ENCODE results near the gene NRM.
"Not testable (repeated sequence)": the region's sequence is repeated elsewhere in the genome, so short reads cannot be mapped to it uniquely, and the experiment has no call there.

Gene NRM

DNA sequence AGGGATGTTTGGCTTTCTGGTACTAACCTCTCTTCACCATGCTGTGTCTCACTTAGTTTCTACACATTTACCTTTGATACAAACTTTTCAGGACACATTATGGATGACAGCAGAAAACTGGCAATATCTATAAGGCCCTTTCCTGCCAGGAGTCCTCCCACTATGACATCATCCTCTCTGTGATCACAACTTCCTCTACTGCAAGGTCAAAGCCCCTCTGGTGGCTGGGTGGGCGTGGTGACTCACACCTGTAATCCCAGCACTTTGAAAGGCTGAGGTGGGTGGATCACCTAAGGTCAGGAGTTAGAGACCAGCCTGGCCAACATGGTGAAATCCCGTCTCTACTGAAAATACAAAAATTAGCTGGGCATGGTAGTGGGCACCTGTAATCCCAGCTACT, 24.5 kb downstream of the NRM start:
- DNase-seq (ENCODE audit: low read depth), result not testable (repeated sequence)

DNA sequence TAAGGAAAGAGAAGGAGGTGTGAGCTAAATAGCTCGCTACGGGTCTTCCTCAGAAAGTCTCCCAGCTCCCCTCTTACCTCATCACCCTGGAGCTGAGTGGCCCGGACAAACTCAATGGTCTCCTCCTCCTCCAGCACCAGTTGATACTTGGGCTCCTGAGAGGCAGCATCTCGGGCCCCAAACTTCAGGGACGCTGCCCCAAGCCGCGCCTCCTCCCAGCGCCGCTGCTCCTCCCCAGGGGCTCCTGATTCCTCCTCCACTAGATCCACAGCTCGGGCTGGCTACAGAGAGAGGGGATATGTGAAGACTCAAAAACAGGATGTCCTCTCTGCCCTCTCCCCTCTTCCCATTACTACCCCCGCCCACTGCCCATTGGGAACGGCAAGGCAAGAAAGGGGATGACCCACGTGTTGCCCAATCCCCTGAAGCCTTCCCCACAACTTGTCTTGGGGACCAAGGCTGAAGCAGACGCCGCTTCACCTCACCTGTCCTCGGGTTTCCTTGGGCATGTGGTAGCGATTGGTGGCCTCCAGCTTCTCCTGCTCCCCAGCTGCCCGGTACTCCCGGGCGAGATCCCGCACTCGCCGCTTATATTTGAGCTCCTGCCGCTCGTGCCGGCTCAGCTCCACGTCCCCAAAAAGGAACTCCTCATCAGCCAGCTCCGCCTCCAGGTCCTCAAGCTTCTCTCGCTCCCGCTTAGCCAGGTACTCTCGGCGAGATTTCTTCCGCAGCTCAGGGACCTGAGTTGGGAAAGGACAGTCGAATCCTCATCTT, 25.6 kb downstream of the NRM start:
- no peak for DNase-seq (ENCODE audit: low read depth)

DNA sequence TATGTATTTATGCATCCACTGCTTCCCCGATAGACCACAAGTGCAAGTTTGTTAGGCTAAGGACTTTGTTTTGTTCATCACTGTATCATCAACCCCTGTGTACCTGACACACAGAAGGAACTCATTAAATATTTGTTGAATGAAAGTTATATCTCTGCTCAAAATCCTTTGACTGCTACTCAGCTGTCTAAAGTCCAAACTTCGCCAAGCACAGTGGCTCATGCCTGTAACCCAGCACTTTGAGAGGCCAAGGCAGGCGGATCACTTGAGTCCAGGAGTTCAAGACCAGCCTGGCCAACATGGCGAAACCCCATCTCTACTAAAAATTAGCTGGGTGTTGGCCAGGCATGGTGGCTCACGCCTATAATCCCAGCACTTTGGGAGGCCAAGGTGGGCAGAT, 32.9 kb downstream of the NRM start:
- DNase-seq (ENCODE audit: low read depth), result not testable (repeated sequence)

DNA sequence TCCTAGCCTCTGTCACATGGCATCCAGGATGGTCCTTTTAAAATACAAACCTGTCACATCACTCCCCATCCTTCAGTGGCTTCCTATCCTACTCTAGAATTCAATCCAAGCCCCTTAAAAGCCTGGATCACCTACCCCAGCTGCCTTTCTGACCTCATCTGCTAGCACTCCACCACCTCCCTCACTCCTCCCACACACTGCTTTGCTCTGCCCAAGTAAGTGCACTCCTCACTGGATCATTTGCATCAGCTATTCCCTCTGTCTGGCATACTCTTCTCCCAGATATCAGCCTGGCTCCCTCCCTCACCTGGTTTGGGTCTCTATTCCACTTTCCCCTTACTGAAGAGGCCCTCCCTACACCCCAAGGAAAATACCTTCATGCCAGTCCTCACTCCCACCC, 33.3 kb downstream of the NRM start:
- no peak for DNase-seq (ENCODE audit: low read depth)

DNA sequence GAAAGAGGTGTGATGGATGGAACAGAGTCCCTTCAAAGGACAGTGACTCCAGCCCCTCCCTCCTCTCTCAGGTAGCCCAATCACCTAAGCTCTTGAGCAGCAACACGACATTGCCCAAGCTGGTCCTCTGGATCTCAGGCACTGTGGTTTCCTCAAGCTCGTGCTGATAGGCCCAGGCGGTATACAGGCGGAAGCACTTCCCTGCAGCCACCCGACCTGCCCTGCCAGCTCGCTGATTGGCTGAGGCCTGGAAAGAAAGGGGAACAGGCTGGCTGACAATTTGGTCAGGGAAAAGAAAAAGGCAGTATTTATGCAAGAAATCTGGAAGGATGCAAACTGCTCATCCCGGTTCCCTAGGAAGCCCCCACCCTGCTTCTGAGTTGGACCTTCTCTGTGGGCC, 34.3 kb downstream of the NRM start:
- no peak for DNase-seq (ENCODE audit: low read depth)

DNA sequence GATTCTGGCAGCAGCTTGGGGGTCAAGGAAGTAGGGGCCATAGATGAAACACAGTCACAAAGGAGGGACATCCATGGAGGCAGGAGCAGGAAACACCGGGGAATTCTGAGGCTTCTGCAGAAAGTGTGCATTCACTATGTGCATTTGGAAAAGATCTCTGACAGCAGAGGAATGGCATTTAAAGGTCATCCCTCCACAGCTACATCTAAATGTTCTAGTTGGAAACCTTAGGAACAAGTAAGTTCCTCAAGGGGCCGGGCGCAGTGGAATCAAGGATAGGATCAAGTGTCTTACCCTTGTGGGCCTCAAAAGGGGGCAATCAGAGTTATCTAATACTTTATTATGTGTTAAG, 35.1 kb downstream of the NRM start:
- peak; percentile 11 for DNase-seq (ENCODE audit: low read depth)

DNA sequence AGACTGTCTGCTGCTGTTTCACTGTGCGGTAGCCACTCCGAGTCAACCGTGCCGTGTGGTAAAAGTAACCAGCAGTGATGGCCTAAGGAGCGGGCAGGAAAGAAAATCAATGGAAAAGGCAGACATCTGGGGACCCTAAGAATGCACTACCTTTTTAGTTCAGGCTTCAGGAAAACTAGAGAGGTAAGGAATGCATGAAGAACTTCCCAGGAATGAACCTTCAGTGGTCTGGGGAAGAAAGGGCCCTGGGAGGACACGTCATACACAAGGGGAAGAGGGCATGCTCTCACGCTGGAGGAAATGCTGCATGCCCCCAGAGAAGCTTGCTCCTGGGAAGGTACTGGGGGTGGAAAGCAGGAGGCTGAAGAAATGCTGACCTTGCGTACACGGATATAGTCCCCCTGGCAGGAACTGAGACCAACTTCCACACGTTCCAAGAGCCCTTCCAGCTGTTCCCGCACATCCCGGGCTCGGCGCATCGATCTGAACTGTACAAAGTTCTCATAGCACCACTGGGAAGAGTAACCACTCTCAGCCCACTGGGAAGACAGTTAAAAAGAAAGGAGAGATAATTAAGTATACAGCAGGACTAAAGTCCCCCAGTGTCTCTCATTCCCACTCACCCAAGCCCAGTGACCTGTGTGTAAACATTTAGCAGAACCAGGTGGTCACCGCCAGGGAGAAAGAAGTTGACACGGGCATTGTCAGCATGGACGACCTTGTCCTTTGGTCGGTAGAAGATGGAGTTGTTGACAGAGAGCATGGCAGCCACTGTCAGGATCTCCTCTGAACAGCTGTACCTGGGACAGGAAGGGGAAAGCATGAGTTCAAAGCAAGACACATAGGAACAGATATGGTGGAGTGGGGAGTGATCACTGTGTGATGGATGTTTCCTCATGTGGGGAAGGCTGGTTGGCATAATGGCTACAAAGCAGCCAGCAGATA, 35.7 kb downstream of the NRM start:
- DNase-seq (ENCODE audit: low read depth), result no peak

DNA sequence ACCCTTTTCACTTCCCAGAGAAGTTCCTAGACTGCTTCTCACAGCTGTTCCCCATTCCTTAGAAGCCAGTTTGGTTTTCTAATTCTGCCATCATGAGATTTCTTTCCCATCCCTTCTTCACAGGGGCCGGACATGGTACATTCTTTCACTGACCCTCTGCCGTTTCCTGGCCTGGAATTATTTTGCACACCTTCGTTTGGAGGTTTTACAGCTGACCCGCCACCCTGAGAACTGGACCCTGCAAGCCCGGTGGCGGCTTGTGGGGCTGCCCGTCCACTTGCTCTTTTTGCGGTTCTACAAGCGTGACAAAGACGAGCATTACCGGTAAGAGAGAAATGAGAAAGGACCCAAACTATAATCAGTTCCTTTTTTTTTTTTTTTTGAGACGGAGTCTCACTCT, 39.6 kb downstream of the NRM start:
- DNase-seq (ENCODE audit: low read depth), result no peak

DNA sequence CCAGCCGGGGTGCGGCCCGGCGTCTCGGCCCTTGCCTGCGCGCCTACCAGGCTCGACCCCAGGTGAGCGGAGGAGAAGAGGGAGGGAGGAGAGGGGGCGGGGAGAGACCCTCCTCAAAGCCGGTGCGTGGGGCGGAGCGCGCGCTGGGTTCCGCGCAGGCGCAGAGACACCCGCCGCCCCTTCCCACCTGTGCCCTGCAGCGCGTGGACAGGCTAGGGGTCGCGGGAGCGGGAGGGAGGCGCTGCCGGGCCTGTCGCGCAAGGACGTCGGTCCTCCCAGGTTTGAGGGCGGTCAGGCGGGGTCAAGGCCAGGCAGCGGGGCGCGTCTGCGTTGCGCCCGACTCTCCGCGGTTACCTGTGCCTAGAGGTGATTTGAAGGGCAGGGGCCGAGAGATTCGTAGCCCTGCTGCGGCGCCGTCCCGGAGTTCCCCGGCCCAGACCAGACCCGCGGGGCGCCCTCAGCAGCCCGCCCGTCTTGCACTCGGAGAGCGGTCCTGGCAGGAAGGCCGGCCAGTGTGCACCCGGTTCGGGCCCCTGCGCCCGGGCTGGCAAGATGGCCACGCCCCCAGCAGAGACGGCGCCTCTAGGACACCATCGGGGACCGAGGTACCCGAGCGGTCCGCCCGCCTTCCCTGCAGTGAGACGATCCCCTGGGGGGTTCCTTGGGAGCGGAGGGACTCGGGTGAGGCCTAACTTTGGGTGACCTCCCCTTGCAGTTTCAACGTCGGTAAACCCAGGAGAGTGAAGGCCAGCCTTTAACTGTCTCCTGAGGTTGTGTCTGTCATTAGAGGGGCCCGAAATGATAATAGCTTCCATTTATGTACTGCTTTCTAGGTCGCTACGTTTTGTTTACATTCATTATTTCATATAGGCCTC, 43.3 kb downstream of the NRM start:
- DNase-seq (ENCODE audit: low read depth), result peak; percentile 70

DNA sequence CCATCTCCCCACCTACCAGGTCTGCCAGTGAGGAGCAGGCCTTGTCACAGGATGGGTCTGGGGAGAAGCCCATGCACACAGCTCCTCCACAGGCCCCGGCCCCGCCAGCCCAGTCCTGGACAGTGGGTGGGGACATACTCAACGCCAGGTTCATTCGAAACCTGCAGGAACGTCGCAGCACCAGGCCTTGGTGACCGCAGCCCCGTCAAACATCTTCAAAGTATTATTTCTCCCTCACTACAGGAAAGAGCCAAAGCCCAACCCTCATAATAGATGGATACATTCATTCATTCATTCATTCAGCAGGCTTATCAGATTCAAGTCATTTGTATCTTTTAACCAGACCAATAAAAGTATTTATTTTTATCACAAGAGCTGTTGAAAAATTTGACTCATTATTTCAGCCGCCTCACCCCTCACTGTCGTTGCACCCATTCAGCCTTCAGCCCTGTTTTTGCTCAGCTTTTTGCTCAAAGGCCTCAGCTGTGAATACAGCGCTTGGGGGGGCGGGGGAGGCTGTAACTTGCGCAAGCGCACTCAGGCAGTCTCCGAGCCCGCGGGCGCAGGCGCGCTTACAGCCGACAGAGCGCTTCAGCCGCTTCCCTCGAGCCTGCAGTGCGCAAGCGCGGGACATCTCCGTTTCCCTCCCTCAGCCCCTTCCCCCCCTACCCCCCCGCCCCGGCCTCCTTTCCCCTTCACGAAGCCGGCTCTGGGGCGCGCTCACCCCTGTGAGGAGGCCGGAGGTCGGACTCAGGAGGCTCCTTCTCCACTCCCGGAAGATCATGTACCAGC, 44.1 kb downstream of the NRM start, which contains the start of gene C6orf136:
Gene C6orf136, plus strand, starts transcription at position 684 of the 792 bp plus-strand sequence. Its CDS starts 99 bp downstream, at position 783.
- peak; percentile 94 for DNase-seq (ENCODE audit: low read depth)

DNA sequence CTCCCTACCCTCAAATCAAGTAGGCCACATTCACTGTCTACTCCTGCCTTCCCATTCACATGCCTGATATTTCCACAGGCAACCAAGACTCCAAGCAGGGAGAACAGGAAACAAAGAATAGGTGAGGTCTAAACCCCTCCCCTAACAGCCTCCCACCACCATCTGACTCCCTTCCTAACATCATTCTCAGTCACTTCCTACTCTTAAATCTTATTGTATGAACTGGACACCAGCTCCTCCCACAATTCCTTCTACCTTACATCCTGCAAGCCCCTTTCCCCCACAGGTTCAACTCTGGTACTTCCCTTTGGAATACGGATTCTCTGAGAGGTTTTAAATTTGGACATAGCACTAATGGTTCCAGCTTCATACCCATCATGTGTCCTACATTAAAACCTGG, 44.8 kb downstream of the NRM start:
- DNase-seq (ENCODE audit: low read depth), result no peak

DNA sequence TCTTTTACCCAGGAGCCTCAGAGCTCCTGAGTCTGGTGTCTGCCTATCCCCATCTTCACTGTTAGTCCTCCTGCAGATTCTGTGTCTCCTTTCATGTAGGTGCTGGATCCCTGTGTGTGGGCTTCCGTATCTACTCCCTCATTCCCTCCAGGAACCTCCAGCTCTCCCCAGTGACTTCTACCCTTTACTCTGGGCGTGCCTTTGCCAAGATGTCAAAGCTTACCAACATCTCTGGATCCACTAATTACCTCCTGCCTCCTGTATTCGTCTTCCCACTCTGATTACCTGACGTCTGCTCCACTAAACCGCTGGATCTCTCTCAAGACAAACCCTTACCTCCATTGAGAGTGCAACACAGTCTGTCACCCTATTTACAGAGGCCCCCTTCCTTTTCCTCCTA, 46.0 kb downstream of the NRM start:
- DNase-seq (ENCODE audit: low read depth), result no peak

DNA sequence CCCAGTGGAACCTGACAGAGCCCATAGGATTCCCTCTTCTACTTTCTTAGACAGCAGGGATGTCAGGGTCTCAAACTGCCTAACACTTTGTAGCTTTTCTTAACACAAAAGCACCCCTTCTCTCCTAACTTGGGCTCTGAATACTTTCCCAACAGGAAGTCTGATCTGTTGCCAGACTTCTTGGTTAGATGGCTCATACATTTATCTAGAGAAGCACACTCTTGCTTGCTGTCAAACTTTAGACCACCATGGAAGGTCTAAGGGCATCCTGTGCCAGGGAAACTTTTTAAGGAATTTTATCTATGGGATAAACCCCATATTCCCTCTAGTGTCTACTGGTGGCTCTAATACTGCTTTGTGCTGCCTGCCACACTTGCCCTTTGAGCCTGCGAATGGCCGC, 47.1 kb downstream of the NRM start:
- no peak for DNase-seq (ENCODE audit: low read depth)

DNA sequence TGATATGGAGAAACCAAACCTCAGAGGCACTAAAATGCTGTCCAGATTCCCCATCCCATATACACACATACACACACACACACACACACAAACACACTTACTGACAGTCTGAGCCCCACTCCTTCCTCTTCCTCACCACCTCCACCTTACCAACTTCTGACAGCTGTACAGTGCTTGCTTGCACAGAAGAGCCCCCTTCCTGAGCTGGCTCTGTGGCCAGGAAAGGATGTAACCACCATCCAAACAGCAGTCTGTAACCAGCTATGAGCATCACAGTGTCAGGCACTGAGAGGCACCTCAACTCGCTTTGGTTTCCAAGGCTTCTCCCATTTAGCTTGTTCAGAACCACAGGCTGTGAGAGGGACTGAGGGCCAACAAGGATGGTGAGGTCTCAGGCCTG, 49.7 kb downstream of the NRM start:
- no peak for DNase-seq (ENCODE audit: low read depth)

DNA sequence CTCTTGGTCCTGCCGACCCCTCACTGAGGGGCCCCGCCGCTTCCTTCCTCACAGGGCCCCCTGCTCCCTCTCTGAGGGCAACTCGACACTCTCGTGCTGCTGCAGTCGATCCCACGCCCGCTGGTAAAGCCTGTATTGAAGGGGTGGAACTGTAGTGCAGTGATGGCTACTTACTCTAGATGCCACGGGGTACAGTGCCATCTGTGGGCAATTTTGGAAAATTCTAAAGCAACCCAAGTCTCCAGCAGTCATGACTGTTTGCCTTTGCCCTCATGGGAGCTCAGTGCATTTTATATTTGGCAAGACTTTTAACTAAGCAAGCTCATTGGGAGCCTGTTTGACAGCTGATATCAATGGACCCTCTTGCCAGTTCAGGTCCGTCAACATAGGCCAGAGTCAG, 50.3 kb downstream of the NRM start:
- no peak for DNase-seq (ENCODE audit: low read depth)
